Measurements from ENCODE around the gene TUSC2.
A peak's percentile ranks its signal among the peaks of the same experiment; 100 is the strongest.

Gene TUSC2

GRCh38 chr3:50300681-50301254 lies 27.3 kb downstream of the TUSC2 start:
- Mint-ChIP-seq H3K9me3 (no peaks in the 10 kb centered on the region), H3K36me3 (ENCODE audit: low read depth) (no peaks in the 10 kb centered on the region), H3K4me1 (peaks cover 29% of the 10 kb centered on the region), H3K27ac (peak overlapping the region; percentile 91), H3K4me3 (peak overlapping the region; percentile 99), H3K27me3 (no peaks in the 10 kb centered on the region)
- ATAC-seq (no peak), DNase-seq (no peak)

- no peaks in the 10 kb centered on the region for H3K9me3 Mint-ChIP-seq
- H3K4me3 Mint-ChIP-seq, result peak overlapping the region; percentile 99
- no peaks in the 10 kb centered on the region for H3K36me3 Mint-ChIP-seq (ENCODE audit: low read depth)
- H3K27ac Mint-ChIP-seq, result peak overlapping the region; percentile 91
- DNase-seq (no peak), ATAC-seq (no peak)
- H3K27me3 Mint-ChIP-seq, result no peaks in the 10 kb centered on the region
- peaks cover 29% of the 10 kb centered on the region for H3K4me1 Mint-ChIP-seq
Measured at GRCh38 chr3:50299929-50300680, 27.9 kb downstream of the TUSC2 start.

DNA sequence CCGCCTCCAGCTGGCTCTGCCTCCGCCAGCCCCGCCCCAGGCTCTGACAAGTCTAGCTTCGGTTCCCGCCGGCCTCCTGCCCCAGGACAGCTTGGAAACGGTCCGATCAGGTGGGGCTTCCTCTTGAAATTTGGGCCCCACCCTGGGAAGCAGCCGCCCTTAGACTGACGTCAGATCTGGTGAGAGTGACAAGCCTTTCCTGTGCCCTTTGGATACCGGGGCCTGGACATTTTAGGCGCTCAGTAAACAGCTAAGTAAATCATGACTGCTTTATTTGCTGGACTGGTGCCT lies 28.4 kb downstream of the TUSC2 start:
- H3K4me1 Mint-ChIP-seq, result peaks cover 25% of the 10 kb centered on the region
- H3K36me3 Mint-ChIP-seq (ENCODE audit: low read depth), result no peaks in the 10 kb centered on the region
- no peaks in the 10 kb centered on the region for H3K9me3 Mint-ChIP-seq
- H3K27ac Mint-ChIP-seq, result peak overlapping the region; percentile 91
- ATAC-seq, result no peak
- DNase-seq, result no peak
- H3K4me3 Mint-ChIP-seq, result peak overlapping the region; percentile 99
- no peaks in the 10 kb centered on the region for H3K27me3 Mint-ChIP-seq

- H3K4me3 Mint-ChIP-seq, result peak within 1 kb of the TSS; percentile 99
- H3K9me3 Mint-ChIP-seq, result no peaks in the 10 kb centered on the region
- peaks cover 24% of the 10 kb centered on the region for H3K4me1 Mint-ChIP-seq
Measured at GRCh38 chr3:50298836-50299637, 29.0 kb downstream of the TUSC2 start, which contains the start of the genes HYAL3 and NAA80. HYAL3 (minus strand) TSS chr3:50299405; CDS start chr3:50295602, 3,803 bp downstream. NAA80 (minus strand) TSS chr3:50299405; CDS start chr3:50297463, 1,942 bp downstream.

GRCh38 chr3:50297896-50298725 lies 29.9 kb downstream of the TUSC2 start:
- Mint-ChIP-seq H3K36me3 (ENCODE audit: low read depth) (no peaks in the 10 kb centered on the region), H3K9me3 (no peaks in the 10 kb centered on the region), H3K4me3 (peak overlapping the region; percentile 99), H3K4me1 (peaks cover 24% of the 10 kb centered on the region), H3K27me3 (no peaks in the 10 kb centered on the region), H3K27ac (peak overlapping the region; percentile 47)
- ATAC-seq (no peak), DNase-seq (no peak)

More at GRCh38 chr3:50298836-50299637, 29.0 kb downstream of the TUSC2 start, which contains the start of the genes HYAL3 and NAA80:
- peak; percentile 86 for ATAC-seq
- no peaks in the 10 kb centered on the region for H3K27me3 Mint-ChIP-seq
- DNase-seq, result peak; percentile 99
- H3K36me3 Mint-ChIP-seq (ENCODE audit: low read depth), result no peaks in the 10 kb centered on the region
- H3K27ac Mint-ChIP-seq, result peak within 1 kb of the TSS; percentile 99

GRCh38 chr3:50297384-50297775 lies 30.6 kb downstream of the TUSC2 start:
- Mint-ChIP-seq H3K27ac (no peak overlapping the region), H3K9me3 (no peaks in the 10 kb centered on the region), H3K27me3 (no peaks in the 10 kb centered on the region), H3K4me3 (no peak overlapping the region), H3K36me3 (ENCODE audit: low read depth) (no peaks in the 10 kb centered on the region), H3K4me1 (peaks cover 31% of the 10 kb centered on the region)
- no peak for DNase-seq
- no peak for ATAC-seq

DNA sequence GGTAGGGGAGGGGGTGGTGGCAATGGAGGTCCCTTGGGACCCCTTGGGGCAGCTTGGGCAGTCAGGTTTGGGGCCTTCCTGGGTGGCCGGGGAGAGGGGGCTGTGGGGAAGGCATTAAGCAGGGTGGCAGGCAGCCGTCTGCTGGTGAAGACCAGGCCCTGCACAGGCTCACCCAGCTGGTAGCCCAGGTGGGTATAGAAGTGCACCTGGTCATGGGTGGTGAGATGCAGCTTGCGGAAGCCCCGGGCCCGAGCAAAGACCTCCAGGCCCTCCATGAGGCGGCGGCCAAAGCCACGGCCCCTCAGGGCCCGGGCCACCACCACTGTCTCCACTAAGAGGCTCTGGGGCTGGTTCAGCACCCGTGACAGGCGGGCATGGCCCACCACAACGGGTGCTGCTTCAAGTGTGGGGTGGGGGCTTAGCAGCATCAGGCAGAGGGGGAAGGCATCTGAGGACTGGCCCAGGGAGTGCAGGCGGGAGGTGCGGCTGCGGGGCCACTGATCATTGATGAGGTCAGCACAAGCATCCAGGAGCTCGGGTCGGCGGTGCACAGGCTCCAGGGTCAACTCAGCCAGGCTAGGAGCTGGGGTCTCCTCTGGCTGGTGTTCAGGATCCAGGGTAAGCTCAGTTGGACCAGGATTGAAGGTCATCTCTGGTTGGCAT lies 31.2 kb downstream of the TUSC2 start:
- Mint-ChIP-seq H3K27me3 (no peaks in the 10 kb centered on the region), H3K36me3 (ENCODE audit: low read depth) (no peaks in the 10 kb centered on the region), H3K27ac (no peak overlapping the region), H3K4me3 (no peak overlapping the region), H3K4me1 (peaks cover 31% of the 10 kb centered on the region), H3K9me3 (no peaks in the 10 kb centered on the region)
- ATAC-seq, result no peak
- no peak for DNase-seq

DNA sequence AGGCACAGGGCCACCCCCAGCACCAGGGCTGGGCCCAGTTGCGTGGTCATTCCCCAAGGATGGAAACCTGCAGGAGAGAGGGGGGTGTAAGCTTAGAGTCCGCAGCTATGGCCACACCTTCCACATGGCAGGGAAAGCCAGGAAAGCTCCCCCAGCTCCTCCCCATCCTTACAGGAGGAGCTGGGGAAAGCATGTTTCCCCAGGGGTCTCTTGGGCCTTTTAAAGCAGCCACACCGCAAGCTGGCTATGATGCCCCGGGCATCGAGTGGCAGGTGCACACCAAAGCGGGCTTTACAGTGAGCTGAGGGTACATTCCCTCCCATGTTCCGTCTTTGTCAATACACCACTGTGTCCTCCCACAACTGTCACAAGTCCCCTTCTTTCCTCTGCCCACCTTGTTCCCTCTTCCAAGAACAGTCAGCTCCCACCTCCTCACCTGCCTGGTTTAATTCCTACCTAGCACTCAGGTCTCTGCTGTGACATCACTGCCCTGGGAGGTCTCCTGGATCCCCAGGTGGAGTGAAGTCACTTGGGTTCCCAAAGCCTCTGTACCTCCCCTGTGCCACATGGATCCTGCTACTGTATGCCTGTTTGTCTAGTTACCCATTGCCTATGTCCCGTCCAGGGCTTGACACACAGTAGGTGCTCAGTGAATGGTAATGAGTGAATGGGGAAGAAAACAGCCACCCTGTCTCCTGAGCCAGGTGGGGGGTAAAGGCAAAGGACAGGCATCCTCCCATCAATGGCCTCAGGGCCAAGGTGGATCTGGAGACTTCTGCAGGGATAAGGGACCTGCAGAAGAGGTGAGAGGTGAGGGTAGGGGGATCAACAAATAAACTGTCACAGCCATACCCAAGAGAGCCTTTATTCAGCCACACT lies 32.2 kb downstream of the TUSC2 start:
- Mint-ChIP-seq H3K27me3 (no peaks in the 10 kb centered on the region), H3K4me3 (no peak overlapping the region), H3K27ac (no peak overlapping the region), H3K9me3 (no peaks in the 10 kb centered on the region), H3K4me1 (peaks cover 33% of the 10 kb centered on the region), H3K36me3 (ENCODE audit: low read depth) (peaks cover 6% of the 10 kb centered on the region)
- DNase-seq (no peak), ATAC-seq (no peak)

DNA sequence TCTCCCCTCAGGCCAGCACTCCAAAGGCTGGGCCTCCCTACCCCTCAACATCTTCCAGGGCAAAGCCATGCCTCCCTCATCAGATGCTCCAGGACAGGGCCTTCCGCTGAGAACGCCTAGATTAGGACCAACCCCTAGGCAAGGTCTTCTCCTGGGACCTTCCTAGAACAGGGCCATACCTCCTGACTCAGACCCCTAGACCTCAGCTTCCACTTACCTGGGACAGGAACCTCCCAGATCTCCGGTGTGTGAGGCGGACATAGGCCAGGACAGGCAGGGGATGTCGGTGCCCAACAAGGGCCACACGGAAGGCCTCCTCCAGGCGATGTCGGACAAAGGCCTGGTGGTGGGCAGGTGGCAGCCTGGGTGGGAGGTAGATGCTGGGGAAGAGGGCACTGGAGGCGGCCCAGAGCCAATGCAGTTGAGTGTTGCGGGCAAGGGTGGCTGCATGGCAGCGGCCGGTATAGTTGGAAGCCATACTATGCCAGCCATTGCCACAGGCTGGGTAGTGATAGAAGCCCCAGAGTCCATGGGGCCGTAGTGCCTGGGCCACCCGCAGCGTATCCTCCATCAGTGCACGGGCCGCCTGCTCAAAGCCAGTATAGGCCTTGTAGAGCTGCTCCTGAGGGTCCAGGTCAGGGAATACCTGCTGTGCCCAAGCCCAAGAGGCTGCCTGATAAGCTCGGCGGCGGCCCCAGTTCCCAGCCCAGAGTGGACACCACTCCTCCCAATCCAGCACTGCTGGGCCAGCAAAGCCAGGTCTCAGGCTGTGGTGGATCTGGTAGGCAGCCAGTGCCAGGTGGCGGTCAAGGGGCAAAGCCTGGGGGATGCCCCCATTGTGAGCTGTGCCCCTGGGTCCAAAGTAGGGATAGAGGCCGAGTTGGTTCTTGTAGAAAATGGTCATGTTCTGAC lies 33.3 kb downstream of the TUSC2 start:
- Mint-ChIP-seq H3K27me3 (no peaks in the 10 kb centered on the region), H3K9me3 (no peaks in the 10 kb centered on the region), H3K36me3 (ENCODE audit: low read depth) (peaks cover 13% of the 10 kb centered on the region), H3K4me1 (peaks cover 29% of the 10 kb centered on the region), H3K4me3 (no peak overlapping the region), H3K27ac (no peak overlapping the region)
- DNase-seq (no peak), ATAC-seq (no peak)

- H3K9me3 Mint-ChIP-seq, result no peaks in the 10 kb centered on the region
- H3K27me3 Mint-ChIP-seq, result no peaks in the 10 kb centered on the region
- peaks cover 18% of the 10 kb centered on the region for H3K36me3 Mint-ChIP-seq (ENCODE audit: low read depth)
- peaks cover 25% of the 10 kb centered on the region for H3K4me1 Mint-ChIP-seq
- DNase-seq (no peak), ATAC-seq (no peak)
- H3K4me3 Mint-ChIP-seq, result no peak overlapping the region
- H3K27ac Mint-ChIP-seq, result no peak overlapping the region
Measured at GRCh38 chr3:50294089-50294488, 33.9 kb downstream of the TUSC2 start.

DNA sequence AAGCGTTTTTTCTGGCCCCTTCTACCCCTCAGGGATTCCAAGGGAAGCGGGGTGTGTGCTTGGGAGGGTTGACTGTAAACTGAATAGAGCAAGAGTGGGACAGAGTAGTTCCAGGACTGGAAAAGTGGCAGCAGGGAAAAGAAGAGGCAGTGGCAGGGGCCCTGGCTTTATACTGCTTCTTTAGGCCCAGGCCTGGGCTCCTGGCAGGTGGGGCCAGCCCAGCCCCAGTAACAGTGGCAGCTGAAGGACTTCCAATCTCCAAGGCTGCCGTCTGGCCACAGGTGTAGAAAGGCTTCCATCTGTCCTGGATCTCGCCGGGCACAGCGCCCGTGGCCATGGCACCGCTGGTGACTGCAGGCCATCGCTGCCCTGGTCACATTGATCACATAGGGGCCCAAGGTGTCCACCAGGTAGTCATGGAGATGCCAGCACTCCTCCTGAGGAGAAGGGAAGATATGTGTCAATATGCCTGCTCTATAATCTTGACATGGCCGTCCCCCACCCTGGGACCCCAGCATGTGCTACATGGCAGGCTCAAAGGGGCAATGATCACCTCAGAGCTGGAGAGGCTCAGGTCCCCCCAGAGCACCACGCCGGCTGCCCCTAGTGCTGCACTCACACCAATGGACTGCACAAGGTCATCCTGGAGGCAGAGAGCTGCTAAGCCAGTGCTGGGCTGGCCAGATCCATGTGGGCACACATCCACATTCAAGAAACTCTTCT lies 34.8 kb downstream of the TUSC2 start:
- Mint-ChIP-seq H3K27ac (peak overlapping the region; percentile 92), H3K9me3 (no peaks in the 10 kb centered on the region), H3K27me3 (no peaks in the 10 kb centered on the region), H3K36me3 (ENCODE audit: low read depth) (peaks cover 23% of the 10 kb centered on the region), H3K4me3 (peak overlapping the region; percentile 97), H3K4me1 (peaks cover 22% of the 10 kb centered on the region)
- DNase-seq (no peak), ATAC-seq (no peak)
